ENCODE measurements around the gene ODAD3. TPM values are rescaled to one million over a fixed set of nuclear protein-coding genes. Genes with fewer than 3 reads are reported as not detected.
"Not testable (repeated sequence)": the region's sequence is repeated elsewhere in the genome, so short reads cannot be mapped to it uniquely, and the experiment has no call there.

The ODAD3 gene
- total RNA-seq, 4 donors from 2014 or later: 0.32 to 2.2 TPM; not detected in 2

DNA sequence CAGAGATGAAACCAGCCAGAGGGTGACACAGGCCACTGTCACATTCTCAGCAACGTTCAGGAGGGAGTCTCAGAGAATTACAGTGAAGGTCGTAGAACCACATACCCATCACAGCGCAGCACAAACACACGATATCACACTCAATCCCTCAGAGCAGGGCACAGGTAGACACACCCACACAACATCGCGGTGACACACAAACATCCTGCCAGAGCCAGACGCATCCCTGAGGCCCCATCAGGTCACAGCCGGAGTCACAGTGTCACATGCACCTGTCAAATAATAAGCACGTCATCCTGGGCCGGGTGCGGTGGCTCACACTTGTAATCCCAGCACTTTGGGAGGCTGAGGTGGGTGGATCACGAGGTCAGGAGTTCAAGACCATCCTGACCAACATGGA lies 28.5 kb upstream of the ODAD3 start:
- H3K27me3 ChIP-seq: peaks cover 19% of the 10 kb centered on the region
- WGBS, 2 donors (ENCODE audit: low coverage in 1 of 2): 49% methylated on average over 12 of the region's 12 CpGs; no CpG with 5 or more reads in 1 of the 2 donors
- intact Hi-C loops (cut with DNase I; ENCODE audit: low total_unique reads) (no loop called here), in situ Hi-C loops (cut with MboI; ENCODE audit: low pct_ligation_motif_present in 1 of 4, low pct_unique_long_range_greater_than_20kb in 1 of 4, low sequenced_read_pairs in 3 of 4) (loop anchor here in 1 of 4 donors (25.0 kb wide), 1 partner anchor 176 kb away; the partner anchor contains the start of gene TSPAN16)
- H3K9me3 ChIP-seq: no peaks in the 10 kb centered on the region
- no peaks in the 10 kb centered on the region for H3K36me3 ChIP-seq
- no peak overlapping the region for H3K4me3 ChIP-seq
- no peak for TF ChIP-seq EP300 (IDR thresholded peaks at IDR 0.05; ENCODE audit: low read depth)
- no peak for TF ChIP-seq POLR2AphosphoS5 (IDR thresholded peaks at IDR 0.05)
- no peak for TF ChIP-seq CTCF (IDR thresholded peaks at IDR 0.05)
- TF ChIP-seq POLR2A (IDR thresholded peaks at IDR 0.05): no peak
- DNase-seq: no peak
- H3K4me1 ChIP-seq: no peaks in the 10 kb centered on the region
- no peak overlapping the region for H3K27ac ChIP-seq

DNA sequence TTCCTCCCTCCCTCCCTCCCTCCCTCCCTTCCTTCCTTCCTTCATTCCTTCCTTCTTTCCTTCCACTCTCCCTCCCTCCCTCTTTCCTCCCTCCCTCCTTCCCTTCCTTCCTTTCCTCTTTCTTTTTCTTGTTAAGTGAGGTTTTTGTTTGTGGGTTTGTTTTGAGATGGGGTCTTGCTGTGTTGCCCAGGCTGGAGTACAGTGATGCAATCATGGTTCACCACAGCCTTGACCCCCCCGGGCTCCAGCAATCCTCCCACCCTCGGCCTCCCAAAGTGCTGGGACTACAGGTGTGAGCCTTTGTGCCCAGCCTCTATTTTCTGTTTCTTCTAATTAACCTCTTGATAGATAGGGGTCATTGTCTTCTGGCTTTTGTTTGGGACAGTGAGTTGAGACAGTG lies 26.5 kb upstream of the ODAD3 start:
- intact Hi-C loops (cut with DNase I; ENCODE audit: low total_unique reads): no loop called here
- H3K36me3 ChIP-seq: no peaks in the 10 kb centered on the region
- peaks cover 32% of the 10 kb centered on the region for H3K27me3 ChIP-seq
- H3K4me3 ChIP-seq: no peak overlapping the region
- TF ChIP-seq EP300 (IDR thresholded peaks at IDR 0.05; ENCODE audit: low read depth): no peak
- TF ChIP-seq CTCF (IDR thresholded peaks at IDR 0.05): no peak
- no peak for DNase-seq
- in situ Hi-C loops (cut with MboI; ENCODE audit: low pct_ligation_motif_present in 1 of 4, low pct_unique_long_range_greater_than_20kb in 1 of 4, low sequenced_read_pairs in 3 of 4): loop anchor here in 1 of 4 donors (25.0 kb wide), 1 partner anchor 174 kb away; the partner anchor contains the start of gene TSPAN16
- no peaks in the 10 kb centered on the region for H3K4me1 ChIP-seq
- no peak overlapping the region for H3K27ac ChIP-seq
- H3K9me3 ChIP-seq: no peaks in the 10 kb centered on the region
- WGBS, 2 donors (ENCODE audit: low coverage in 1 of 2): 55% methylated on average over 2 of the region's 2 CpGs; no CpG with 5 or more reads in 1 of the 2 donors

DNA sequence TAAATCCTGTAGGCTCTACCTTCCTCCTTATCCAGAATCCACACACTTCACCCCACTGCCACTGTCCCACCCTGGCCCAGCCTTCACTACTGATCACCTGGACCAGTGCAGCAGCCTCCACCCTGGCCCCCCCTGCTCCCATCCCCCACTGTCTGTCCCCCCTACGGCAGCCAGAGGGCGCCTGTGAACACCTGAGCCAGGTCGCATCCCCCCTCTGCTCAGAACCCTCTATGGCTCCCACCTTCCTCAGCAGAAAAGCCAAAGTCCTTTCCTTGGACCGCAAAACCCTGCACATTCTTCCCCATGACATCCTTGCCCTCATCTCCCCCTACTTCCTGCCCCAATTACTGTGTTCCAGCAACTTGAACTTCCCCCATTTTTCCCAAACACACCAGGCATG lies 25.3 kb upstream of the ODAD3 start:
- H3K9me3 ChIP-seq: no peaks in the 10 kb centered on the region
- intact Hi-C loops (cut with DNase I; ENCODE audit: low total_unique reads): no loop called here
- WGBS, 2 donors (ENCODE audit: low coverage in 1 of 2): 32 to 100% methylated on average over 1 to 4 of the region's 4 CpGs
- H3K27ac ChIP-seq: no peak overlapping the region
- no peak overlapping the region for H3K4me3 ChIP-seq
- peak in 1 of 5 experiments; percentile 6 for TF ChIP-seq CTCF (IDR thresholded peaks at IDR 0.05)
- no peak for TF ChIP-seq EP300 (IDR thresholded peaks at IDR 0.05; ENCODE audit: low read depth)
- H3K4me1 ChIP-seq: no peaks in the 10 kb centered on the region
- H3K27me3 ChIP-seq: peaks cover 32% of the 10 kb centered on the region
- DNase-seq: no peak
- no peaks in the 10 kb centered on the region for H3K36me3 ChIP-seq
- in situ Hi-C loops (cut with MboI; ENCODE audit: low pct_ligation_motif_present in 1 of 4, low pct_unique_long_range_greater_than_20kb in 1 of 4, low sequenced_read_pairs in 3 of 4): loop anchor here in 1 of 4 donors (25.0 kb wide), 1 partner anchor 173 kb away; the partner anchor contains the start of gene TSPAN16

GRCh38 chr19:11458912-11459311 lies 24.0 kb upstream of the ODAD3 start:
- H3K4me1 ChIP-seq; H3K4me3 ChIP-seq; DNase-seq; H3K9me3 ChIP-seq; H3K27ac ChIP-seq; H3K36me3 ChIP-seq; intact Hi-C loops (cut with DNase I; ENCODE audit: low total_unique reads): not testable (repeated sequence)
- peaks cover 32% of the 10 kb centered on the region for H3K27me3 ChIP-seq
- in situ Hi-C loops (cut with MboI; ENCODE audit: low pct_ligation_motif_present in 1 of 4, low pct_unique_long_range_greater_than_20kb in 1 of 4, low sequenced_read_pairs in 3 of 4): loop anchor here in 1 of 4 donors (25.0 kb wide), 1 partner anchor 172 kb away; the partner anchor contains the start of gene TSPAN16
- 80 to 81% methylated on average over 11 of the region's 11 CpGs for WGBS, 2 donors (ENCODE audit: low coverage in 1 of 2)
